ENCODE data around the gene ABCF3.
A peak's percentile ranks its signal among the peaks of the same experiment; 100 is the strongest.

The ABCF3 gene

DNA sequence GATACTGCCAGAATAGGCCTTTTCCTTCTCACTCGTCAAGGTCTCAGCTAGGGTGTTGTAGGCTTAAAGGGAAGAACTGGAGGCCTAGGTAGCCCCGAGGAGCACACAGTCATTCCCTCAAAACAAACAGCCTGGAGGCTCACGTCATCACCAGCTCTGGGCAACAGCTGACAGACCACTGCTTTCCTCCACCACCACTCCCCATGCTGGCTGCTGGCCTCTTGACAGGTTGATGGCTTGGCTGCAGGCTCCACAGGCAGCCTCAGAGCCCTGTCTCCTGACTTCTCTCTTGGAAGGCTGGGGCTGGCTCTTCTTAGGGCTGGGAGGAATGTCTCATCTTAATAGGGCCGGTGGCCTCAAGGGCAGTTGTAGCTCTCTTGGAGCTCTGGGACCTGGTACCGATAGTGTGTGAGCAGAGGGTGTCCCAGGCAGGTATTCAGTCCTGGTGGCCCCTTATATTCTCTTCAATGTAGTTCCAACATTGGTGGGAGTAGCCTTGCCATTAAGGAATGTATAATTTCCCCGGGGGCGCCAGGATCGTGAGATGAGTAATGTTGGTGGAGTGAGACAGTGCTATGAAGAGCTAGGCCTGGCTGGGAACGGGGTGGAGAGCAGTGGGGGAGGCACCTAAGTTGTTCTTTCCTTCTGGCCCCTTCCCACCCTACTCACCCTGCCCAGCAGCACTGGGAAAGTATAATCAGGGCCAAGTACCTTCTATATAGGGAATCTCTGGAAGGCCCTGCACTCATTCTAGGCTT, 17.5 kb upstream of the ABCF3 start:
- no peak for DNase-seq

DNA sequence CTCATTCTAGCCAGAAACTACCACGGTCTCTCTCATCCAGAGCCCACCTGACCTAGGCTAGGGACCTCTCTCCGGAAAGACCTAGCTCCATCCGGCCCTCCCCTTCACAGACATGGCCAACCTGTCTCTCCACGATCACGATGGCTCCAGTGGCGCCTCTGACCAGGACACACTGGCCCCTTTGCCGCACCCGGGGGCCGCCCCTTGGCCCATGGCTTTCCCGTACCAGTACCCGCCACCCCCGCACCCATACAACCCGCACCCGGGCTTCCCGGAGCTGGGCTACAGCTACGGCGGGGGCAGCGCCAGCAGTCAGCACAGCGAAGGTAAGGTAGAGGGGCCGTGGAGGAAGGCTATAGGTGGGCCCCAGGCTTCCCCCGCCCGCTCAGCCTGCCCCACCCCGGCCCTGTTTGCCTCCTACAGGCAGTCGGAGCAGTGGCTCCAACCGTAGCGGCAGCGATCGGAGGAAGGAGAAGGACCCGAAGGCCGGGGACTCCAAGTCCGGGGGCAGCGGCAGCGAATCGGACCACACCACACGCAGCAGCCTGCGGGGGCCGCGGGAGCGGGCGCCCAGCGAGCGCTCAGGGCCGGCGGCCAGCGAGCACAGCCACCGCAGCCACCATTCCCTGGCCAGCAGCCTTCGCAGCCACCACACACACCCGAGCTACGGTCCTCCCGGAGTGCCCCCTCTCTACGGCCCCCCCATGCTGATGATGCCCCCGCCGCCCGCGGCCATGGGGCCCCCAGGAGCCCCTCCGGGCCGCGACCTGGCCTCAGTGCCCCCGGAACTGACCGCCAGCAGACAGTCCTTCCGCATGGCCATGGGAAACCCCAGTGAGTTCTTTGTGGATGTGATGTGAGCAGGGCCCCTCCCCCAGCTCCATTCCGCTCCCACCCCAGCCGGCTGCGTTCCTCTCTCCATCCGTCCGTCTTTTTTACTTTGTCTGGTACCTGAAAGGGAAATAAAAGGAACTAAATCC, 15.8 kb upstream of the ABCF3 start:
- no peak for DNase-seq

DNA sequence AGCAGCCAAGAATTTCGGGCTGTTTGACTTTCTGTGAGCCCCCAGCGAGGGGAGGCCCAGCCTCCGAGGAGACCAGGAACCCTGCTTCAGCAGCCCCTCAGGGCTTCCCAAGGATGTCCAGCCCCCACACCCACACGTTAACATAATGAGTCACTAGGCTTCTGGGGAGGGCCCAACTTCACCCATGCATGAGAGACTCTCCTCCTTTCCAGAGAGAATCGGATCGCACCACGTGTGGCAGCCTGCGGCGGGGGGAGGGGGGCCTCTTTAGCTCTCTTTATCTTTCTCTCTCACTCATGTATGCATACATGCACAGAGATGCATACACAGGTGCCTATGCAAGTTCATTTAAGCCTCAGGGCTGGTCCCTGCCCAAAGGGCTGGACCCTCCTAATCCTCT, 14.4 kb upstream of the ABCF3 start:
- DNase-seq: no peak

DNA sequence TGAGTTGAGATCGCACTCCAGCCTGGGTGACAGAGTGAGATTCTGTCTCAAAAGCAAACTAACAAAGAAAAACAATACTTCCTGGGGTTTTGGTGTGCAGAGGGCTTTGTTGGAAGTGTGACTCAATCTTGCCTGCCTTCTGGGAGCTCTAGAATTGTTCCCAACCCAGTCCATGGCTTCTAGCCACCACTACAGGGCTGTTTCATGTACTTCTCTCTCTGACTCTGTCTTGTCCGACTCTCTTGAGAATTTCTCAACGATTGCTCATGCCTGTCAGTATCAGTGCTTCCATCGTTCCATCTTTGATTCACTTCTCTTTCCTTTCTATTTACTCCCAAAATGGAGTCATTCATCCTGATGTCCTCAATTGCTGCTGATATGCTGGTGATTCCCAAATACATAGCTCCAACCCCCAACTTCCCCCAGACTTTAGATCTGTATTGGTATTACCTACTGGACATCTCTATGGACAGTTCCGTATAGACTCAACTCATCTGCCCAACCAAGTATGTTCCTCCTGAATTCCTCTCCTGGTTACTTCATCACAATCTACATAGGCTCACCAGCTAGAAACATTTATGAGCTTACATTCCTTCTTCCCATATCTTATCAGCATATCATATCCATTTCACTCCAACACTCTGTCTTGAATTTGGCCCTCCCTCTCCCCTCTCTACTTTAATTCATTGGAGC, 13.2 kb upstream of the ABCF3 start:
- DNase-seq: no peak

DNA sequence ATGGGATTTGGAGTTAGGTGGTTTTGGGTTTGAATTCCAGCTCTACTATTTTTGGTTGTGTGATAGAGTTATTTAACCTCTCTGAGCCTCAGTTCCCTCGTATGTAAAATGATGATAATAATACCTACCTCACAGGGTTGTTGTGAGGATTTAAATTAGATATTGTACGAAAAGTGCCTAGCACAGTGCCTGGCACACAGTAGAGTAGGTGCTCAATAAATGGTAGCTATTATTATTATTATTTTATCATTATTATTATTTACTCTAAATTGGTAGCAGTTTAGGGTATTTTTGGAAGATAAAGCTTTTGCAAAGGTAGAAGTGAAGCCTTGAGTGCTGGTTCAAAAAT, 12.7 kb upstream of the ABCF3 start:
- no peak for DNase-seq

DNA sequence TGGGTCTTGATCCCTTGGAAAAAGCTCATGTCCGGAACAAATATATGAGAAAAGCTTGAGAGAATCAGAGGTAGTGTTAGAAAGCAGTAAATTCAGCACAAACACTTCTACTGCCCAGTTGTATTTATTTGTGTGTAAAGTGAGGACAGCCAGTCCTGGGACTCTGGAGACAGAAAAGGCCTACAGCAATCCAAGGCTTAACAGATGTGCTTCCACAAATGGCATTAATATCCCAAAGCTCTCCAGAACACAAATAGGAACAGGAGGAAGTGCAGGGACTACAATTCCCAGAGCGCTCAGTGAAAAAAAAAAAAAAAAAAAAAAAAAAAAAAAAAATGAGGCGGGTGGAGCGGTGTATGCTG, 11.7 kb upstream of the ABCF3 start:
- no peak for DNase-seq

DNA sequence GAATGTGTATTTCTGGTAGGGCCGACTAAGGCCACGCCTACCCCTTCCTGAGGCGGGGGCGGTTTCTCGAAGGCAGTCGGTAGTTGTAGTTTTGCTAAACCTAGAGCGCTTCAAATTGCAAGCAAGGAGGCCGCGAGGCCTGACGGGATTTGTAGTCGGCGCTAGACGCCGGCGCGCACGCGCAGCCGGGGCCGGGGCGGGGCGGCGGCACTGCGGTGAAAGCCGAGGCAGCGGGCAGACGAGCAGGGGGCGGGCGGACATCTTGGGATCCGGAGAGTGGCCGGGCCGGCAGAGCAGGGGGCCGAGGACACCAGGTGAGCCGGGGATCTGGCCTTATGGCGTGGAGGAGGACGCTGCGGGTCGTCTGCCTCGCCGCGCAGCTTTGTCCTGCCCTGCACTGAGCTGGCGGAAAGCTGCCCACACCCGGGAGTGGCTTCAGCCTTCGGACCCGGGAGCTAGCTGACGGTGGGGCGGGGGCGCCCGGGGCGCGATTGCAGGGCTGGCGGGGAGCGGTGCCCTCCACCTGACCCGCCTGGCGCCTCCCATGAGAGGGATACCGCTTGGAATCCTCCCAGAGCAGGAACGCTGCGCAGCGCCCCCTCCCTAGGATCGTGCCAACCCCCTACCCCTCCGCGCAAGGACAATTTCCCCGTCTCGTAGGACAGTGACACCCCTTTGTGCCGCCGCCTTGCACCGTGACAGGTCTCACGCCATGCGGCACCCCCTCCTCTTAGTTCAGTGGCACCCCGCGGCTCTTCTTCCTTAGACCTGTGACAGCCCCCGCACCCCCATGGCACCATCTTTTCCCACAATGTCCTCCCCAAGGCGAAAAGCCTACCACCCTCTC, 11.1 kb upstream of the ABCF3 start, which contains the start of gene AP2M1:
Gene AP2M1, plus strand, starts transcription at position 210 of the 847 bp plus-strand sequence. CDS start 2,139 bp downstream, outside the sequence.
- DNase-seq: peak; percentile 91

DNA sequence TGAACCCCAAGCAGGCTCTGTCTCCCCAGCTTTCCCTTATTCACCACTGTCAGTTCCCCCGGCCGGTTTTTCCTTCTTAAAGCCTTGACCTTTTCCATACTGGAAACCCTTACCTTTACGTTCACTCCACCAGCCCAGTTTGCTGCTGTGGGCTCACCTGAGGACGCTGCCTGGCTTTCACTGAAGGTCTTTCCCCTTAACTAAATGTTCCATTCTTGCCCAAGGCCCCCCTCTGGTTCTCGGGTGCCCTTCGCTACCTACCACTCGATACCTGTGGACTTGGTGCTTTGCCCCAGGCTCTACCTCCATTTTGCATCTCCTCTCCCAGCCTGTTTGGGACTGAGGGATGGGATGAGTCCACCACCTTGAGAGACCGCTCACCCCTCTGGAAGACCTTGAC, 10.5 kb upstream of the ABCF3 start:
- DNase-seq: no peak

DNA sequence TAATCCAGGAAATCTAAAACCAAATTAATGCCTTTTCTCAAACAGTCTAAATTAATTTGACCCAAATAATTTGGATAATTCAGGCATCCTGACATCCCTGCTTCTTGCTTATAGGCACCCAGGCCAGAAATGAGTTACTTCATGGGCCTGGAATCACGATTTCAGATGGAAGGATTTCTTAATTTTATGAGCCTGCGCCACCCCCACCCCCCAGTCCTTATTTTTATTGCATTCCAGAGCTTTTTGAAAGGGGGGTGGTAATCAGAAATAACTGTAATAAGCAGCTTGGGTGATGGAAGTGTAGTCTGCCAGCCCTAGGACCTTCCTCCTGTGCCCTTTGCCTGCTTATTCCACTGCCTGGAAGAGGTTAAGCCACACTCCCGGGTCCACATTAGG, 10.0 kb upstream of the ABCF3 start:
- no peak for DNase-seq

DNA sequence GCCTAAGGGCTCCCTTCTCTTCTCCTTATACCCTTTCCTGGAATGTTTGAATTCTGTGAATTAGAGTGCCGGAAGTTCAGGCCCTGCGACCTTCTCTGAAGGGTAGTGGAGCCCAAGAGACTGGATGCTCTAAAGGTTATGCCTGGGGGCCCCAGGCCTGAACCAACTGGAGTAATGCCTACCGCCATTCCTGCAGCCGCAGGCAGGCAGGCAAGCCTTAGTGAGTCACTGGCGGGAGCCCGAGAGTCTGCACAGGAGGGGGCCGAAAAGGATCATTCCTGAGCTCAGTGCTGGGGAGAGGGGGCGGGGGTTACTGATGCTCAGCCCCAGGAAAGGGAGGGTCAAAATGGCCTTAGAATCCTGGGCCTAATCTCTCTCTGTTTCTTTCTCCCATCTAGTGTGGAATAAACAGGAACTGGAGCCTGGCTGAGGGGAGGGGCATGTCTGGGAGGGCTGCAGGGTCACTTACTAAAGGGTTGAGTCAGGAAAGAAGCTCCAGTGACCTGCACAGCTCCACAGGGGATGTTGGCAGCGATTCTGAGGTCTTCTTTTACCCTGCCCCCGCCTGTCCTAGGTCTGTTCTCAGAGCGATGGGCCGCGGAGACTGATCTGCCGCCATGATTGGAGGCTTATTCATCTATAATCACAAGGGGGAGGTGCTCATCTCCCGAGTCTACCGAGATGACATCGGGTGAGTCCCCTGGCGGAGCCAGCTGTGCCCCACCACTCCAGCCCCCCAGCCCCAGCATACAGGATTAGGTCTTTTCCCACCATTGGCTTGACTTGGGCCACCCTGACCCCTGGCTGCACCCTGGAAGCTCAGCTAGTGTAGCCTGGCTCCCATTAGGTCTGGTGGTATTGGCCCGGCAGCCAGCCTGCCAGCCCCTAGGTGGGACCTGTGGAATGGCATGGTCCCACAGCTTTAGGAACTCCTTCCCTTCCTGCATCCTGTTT, 9.3 kb upstream of the ABCF3 start:
- peak; percentile 87 for DNase-seq

DNA sequence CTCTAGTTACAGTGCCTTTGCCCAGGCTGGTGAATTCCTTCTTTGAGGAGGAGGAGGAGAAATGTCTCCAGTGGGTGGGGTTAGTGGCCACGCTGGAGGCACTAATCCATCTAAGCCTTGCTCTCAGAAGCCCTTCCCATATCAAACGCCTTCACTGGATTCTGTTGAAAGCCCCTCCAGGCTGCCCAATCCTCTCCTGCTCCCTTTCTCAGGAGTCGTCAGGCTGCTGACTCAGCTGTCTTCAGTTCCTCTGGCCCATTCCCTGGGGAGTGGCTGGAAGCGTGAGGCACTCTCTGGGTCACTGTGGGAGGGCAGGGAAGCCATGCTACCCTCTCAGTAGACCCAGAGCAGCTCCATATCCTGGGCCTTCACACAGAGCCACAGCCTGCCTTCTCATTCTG, 8.7 kb upstream of the ABCF3 start:
- no peak for DNase-seq

DNA sequence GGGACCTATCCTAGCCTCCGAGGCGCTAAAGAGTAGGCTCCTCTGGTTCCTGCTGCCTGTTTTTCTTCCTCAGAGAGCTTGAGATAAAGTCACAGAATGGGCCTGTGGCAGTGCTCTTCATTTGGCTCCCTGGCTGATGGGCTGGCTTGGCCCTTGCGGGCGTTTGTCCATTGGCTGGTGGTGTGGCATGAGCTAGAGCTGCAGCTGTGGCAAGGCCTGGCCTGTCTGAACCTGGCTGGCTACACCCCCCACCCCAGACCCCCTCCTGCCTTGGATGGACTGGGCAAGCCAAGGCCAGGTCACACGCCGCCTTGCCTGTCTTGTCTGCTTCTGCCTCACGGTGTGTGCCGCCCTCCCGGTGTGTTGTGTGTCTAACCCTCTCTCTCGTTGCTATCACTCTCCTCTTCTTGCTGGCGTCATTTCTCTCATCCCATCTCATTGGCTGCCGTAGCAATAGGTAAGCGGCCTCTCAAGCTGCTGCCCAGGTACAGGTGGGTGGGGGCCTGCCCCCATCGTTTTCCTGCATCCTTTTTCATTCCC, 8.2 kb upstream of the ABCF3 start:
- no peak for DNase-seq

DNA sequence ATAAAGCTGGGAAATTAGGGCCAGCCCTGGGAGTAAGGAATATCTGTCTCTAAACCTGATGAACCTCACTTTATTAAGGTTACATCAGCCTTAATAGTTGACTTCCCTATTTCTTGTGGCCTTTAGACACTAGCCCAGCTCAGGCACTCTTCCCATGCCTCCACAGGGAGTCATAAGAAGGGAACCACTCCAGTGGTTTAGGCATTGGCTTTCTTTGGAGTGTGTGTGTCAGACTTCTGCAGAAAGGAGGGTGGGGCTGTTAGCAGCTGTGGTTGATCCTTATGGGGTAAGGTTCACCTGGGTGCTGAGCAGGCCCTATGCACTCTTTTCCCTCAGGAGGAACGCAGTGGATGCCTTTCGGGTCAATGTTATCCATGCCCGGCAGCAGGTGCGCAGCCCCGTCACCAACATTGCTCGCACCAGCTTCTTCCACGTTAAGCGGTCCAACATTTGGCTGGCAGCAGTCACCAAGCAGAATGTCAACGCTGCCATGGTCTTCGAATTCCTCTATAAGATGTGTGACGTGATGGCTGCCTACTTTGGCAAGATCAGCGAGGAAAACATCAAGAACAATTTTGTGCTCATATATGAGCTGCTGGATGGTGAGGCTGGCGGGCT, 7.4 kb upstream of the ABCF3 start:
- DNase-seq: no peak

DNA sequence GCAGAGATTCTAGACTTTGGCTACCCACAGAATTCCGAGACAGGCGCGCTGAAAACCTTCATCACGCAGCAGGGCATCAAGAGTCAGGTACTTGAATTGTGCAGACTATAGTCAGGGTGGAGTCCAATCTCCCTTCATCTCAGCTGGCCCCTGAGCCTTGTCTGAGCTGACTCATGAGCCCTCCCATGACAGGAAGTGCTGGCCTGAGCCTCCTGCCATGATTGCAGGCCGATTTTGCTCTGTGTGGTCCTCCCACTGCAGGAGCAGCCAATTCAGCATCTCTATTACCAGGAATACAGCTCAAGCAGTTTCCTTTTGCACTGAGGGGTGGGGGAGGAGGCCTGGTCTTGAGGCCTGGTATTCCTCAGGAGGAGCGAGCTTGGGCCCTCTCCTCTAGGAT, 5.8 kb upstream of the ABCF3 start:
- DNase-seq: no peak

DNA sequence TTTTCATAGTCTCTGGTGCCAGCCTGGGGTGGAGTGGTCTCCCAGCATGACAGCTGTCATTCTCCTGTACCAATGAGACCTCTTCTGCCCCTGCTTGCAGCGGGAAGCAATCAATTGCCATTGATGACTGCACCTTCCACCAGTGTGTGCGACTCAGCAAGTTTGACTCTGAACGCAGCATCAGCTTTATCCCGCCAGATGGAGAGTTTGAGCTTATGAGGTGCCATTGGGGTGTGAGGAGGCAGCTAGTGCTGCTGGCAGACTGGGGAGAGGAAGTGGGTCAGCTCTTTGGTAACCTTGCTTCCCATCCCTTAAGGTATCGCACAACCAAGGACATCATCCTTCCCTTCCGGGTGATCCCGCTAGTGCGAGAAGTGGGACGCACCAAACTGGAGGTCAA, 4.4 kb upstream of the ABCF3 start:
- no peak for DNase-seq

DNA sequence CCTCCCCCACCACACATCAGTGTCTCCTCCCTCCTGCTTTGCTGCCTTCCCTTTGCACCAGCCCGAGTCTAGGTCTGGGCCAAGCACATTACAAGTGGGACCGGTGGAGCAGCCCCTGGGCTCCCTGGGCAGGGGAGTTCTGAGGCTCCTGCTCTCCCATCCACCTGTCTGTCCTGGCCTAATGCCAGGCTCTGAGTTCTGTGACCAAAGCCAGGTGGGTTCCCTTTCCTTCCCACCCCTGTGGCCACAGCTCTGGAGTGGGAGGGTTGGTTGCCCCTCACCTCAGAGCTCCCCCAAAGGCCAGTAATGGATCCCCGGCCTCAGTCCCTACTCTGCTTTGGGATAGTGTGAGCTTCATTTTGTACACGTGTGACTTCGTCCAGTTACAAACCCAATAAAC, 2.3 kb upstream of the ABCF3 start:
- DNase-seq: no peak

DNA sequence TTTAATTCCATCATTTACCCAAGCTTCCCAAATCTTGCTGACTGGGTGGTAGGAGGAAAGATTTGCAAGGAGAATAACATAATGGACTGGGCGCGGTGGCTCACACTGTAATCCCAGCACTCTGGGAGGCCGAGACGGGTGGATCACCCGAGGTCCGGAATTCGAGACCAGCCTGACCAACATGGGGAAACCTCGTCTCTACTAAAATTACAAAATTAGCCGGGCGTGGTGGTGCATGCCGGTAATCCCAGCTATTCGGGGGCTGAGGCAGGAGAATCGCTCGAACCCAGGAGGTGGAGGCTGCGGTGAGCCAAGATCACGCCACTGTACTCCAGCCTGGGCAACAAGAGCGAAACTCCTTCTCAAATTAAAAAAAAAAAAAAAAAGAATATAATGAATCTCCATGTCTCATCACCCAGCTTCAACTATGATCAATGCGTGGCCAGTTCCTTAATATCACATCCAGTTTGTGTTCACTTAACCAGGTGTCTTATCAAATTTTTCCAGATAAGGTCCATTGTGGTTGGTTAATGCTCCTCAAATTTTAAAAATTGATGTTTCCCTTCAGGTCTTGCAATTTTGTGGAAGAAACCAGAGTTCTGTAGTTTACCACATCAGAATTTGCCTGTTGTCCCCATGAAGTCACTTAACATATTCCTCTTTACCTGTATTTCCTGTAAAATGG, 1.3 kb upstream of the ABCF3 start:
- DNase-seq: no peak

DNA sequence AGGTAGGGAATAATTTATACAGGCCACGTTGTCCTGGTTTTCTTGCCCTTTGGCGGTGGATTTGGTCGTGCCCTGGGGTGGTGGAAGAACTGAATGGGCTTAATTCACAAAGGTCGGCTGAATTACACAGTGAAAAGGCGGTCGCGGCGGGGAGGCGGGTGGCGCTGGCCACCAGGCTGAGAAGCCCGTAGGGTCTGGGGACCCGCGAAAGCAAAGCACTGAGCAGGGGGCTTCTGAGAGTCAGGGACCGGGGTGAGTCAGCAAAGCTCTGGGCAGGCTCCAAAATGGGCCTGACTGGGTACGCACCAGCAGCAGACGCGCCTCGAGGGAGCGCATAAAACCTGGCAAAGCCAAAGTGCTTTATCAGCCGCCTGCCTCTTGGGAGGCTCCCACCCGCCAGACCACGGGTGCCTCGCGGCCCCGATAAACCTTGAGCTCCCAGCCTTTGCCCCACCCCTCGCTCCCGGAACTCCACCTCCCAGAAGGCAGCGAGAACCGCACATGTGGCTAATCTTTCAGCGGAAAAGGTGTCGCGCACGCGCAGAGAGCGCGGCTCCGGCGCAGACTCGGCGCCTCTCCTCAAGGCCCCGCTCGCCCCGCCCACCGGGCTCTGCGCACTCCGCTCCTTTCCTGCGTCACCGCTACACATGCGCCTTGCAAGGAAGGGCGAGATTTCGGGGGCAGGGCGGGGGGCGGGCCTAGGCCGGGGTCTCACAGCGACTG, 377 bp upstream of the ABCF3 start:
- DNase-seq: peak; percentile 98

DNA sequence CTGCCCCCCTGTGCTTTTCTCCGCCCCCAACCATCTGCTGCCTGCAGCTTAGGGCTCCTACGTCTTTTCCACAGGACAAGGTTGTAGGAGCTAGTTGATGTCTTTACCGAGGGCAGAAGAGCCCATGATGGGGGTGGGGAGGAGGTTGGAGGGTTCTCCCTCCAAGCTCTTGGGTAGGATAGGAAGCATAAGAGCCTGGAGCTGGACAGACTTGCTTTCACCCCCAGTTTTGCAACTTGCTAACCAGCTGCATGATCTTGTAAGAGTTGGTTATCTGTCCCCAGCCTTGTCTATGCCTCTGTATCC, 856 bp downstream of the ABCF3 start:
- no peak for DNase-seq

DNA sequence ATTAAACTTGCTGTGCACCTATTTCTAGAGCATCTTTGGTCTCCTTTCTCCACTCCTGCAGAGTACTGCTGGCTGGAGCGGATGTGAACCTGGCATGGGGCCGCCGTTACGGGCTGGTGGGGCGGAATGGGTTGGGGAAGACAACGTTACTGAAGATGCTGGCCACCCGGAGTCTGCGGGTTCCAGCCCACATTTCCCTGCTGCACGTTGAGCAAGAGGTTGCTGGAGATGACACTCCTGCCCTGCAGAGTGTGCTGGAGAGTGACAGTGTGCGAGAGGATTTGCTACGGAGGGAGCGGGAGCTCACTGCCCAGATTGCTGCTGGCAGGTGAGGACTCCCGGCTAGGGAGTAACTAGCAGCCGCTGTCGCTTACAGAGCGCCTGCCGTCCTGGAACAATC, 2.1 kb downstream of the ABCF3 start:
- peak; percentile 24 for DNase-seq

Data from 8988T (cell line).